ENCODE data around the gene ARID5A.

DNA sequence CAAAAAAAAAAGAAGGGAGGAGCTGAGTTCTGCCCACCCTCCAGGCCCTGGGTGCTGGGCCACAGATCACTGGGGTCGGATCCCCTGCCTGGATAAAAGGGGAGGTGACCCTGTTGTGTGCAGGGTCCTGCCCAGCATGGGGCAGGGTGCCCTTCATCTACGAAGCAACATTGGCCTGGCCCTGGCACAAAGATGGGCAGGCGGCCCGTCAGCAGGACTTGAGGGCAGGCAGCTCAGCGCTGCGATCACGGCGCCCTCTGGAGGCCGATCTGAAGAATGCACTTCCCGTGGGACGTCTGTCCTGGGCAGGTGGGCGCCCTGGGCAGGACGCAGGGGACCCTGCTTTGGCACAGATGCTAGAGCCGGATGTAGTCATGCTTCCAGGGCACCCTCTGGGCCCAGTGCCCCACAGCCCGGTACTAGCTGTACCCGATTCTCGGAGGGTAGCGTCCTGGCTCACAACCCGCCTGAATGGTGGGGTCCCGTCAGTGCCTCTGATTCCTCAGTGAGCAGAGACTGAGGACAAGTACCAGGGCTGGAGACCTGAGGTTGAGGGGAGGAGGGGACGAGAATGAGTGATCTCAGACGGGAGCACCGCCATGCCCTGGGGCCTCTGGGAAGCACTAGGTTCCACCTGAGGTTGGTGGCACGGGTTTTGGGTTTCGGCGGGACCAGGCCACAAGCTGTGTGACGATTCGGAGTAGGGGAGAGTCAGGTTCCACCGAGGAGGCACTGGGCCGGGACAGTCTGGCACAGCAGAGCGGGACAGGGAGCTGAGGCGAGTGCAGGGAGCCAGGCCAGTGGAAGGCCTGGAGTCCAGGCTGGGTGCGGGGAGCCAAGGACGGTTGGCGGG lies 18.0 kb downstream of the ARID5A start:
- no peak for TF ChIP-seq EZH2 (IDR thresholded peaks at IDR 0.05; ENCODE audit: insufficient read depth, poor library complexity, severe bottlenecking)
- TF ChIP-seq EZH2phosphoT487 (IDR thresholded peaks at IDR 0.05; ENCODE audit: insufficient read depth, low read depth), result no peak

Data from GM23248 (cell line).